DND-41 (cell line): ENCODE data around the gene LPIN1.

Experiments
- ATAC-seq: fragments of 200-7000 bp; cut with Tn5 transposase; 3 replicates; pipeline ENCODE4 v1.9.1; 2021; ENCODE audit warnings: low read depth; ENCODE audit not compliant: insufficient read depth
- DNase-seq: peaks from one replicate; pipeline ENCODE4 v3.0.0-alpha.2; 2020
- H2AFZ ChIP-seq: 2 replicates; pipeline ENCODE4 v1.6.0; 2012; ENCODE audit warnings: low read depth, low read length
- H3K27ac ChIP-seq: 2 replicates; pipeline ENCODE4 v1.5.1; 2012; ENCODE audit warnings: low read length, inconsistent platforms
- H3K27me3 ChIP-seq: fragments of 200-600 bp; sonication (generic); 2 replicates; pipeline ENCODE4 v1.6.0; 2012; ENCODE audit warnings: low read length, mild to moderate bottlenecking, inconsistent platforms; ENCODE audit not compliant: insufficient read depth, poor library complexity
- H3K36me3 ChIP-seq: 2 replicates; pipeline ENCODE4 v1.5.1; 2012; ENCODE audit warnings: low read length, inconsistent platforms; ENCODE audit not compliant: insufficient read depth
- H3K4me1 ChIP-seq: 2 replicates; pipeline ENCODE4 v1.5.1; 2012; ENCODE audit warnings: mild to moderate bottlenecking, low read length; ENCODE audit not compliant: insufficient read depth
- H3K4me2 ChIP-seq: 2 replicates; pipeline ENCODE4 v1.6.0; 2012; ENCODE audit warnings: mild to moderate bottlenecking, moderate library complexity, low read length, inconsistent platforms; ENCODE audit not compliant: insufficient read depth
- H3K4me3 ChIP-seq, 2 experiments: fragments of 200-600 bp in 1 of 2; shearing (Covaris generic) in 1 of 2; 2 replicates each; pipeline ENCODE4 v1.5.1; 2012 to 2016; ENCODE audit warnings: inconsistent platforms in 2 of 2, low read length in 2 of 2, mild to moderate bottlenecking in 2 of 2, low read depth in 1 of 2, moderate library complexity in 1 of 2
- H3K79me2 ChIP-seq: 2 replicates; pipeline ENCODE4 v1.6.0; 2012; ENCODE audit warnings: low read length, inconsistent platforms; ENCODE audit not compliant: insufficient read depth
- H3K9ac ChIP-seq: 2 replicates; pipeline ENCODE4 v1.6.0; 2012; ENCODE audit warnings: low read depth, mild to moderate bottlenecking, inconsistent platforms, low read length, moderate library complexity
- H3K9me3 ChIP-seq: 2 replicates; pipeline ENCODE4 v1.5.1; 2012; ENCODE audit warnings: low read length, moderate library complexity, mild to moderate bottlenecking, inconsistent platforms; ENCODE audit not compliant: insufficient read depth, severe bottlenecking
- H4K20me1 ChIP-seq: 2 replicates; pipeline ENCODE4 v1.6.0; 2012; ENCODE audit warnings: low read length; ENCODE audit not compliant: insufficient read depth
- EZH2 ChIP-seq: IDR thresholded peaks from 3 replicates; pipeline ENCODE4 v1.6.1; 2012; ENCODE audit warnings: borderline replicate concordance, low read depth, mild to moderate bottlenecking, moderate library complexity, low read length, inconsistent platforms; ENCODE audit not compliant: severe bottlenecking
- TF ChIP-seq, protein P1 (sequence below): IDR thresholded peaks from 2 replicates; pipeline ENCODE4 v1.5.1; 2012; ENCODE audit warnings: borderline replicate concordance, low read length, moderate library complexity, mild to moderate bottlenecking; ENCODE audit not compliant: poor library complexity, severe bottlenecking; ENCODE audit errors: extremely low read depth

The LPIN1 gene

DNA sequence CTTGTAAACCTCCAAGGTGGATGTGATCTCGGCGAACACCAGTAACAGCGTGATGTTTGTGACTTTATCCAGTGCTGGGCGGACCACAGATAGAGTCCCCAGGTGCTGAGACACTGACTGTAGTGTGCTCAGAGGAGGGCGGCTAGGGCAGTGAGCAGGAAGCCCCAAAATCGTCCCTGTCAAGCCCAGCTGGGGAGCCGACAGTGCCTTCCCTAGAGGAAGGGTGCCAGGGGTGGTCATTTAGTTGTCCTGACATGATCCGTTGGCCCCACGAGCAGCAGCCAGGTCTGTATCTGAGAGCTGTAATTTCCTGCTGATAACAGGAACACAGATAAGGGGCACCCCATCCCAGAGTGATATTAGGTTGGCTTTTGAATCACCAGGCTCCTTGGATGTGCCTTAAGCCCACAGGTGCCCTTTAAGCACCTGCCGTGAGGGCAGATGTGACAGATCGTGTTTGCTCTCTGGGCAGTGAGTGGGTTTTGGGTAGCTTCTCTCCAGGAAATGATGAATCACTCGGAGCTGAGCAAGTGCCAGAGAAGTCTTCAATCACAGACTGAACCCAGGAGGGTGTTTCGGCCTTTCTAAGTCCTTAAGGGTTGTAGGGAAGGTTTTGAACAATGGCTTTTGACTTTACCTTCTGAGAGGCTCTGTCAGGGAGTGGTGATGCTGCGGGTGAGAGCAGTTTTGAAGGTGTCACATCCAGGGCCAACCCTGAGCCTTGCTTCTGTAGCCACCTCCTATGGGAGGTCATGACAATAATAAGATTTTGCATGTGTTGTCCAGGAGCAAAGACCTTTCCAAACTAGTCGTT is 7.7 kb downstream of the LPIN1 start:
- TF ChIP-seq, protein P1, sequence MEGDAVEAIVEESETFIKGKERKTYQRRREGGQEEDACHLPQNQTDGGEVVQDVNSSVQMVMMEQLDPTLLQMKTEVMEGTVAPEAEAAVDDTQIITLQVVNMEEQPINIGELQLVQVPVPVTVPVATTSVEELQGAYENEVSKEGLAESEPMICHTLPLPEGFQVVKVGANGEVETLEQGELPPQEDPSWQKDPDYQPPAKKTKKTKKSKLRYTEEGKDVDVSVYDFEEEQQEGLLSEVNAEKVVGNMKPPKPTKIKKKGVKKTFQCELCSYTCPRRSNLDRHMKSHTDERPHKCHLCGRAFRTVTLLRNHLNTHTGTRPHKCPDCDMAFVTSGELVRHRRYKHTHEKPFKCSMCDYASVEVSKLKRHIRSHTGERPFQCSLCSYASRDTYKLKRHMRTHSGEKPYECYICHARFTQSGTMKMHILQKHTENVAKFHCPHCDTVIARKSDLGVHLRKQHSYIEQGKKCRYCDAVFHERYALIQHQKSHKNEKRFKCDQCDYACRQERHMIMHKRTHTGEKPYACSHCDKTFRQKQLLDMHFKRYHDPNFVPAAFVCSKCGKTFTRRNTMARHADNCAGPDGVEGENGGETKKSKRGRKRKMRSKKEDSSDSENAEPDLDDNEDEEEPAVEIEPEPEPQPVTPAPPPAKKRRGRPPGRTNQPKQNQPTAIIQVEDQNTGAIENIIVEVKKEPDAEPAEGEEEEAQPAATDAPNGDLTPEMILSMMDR: no peak
- TF ChIP-seq EZH2: no peak
- Histone ChIP-seq H3K9me3 (peaks cover 5% of the 10 kb centered on the region), H3K4me1 (peaks cover 22% of the 10 kb centered on the region), H2AFZ (no peak overlapping the region), H3K27me3 (no peaks in the 10 kb centered on the region), H3K4me2 (no peak overlapping the region), H3K9ac (no peak overlapping the region), H4K20me1 (peaks cover 39% of the 10 kb centered on the region), H3K4me3 (no peak overlapping the region), H3K36me3 (no peaks in the 10 kb centered on the region), H3K27ac (no peak overlapping the region), H3K79me2 (peaks cover 87% of the 10 kb centered on the region)
- peak; percentile 32 for DNase-seq
- peak; percentile 46; the same call in 2 of the 3 replicates for ATAC-seq

DNA sequence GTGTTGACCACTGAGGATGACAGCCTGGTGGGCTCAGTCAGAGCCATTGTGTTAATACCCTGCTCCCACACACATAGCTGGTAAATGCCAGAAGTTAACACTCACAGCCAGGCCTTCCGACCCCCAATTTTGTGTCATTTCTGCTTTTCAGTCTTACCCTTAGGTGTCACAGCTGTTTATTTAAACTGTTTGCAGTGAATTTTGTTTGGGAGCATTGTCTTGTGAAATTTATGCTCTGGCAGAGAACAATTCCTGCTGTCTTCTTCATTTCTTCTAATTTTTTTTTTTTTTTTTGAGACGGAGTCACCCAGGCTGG is 8.2 kb downstream of the LPIN1 start:
- H3K79me2 ChIP-seq: peaks cover 81% of the 10 kb centered on the region
- H2AFZ ChIP-seq: no peak overlapping the region
- H4K20me1 ChIP-seq: peaks cover 33% of the 10 kb centered on the region
- TF ChIP-seq, protein P1: no peak
- no peak for TF ChIP-seq EZH2
- H3K27ac ChIP-seq: no peak overlapping the region
- H3K4me2 ChIP-seq: no peak overlapping the region
- no peak overlapping the region for H3K4me3 ChIP-seq
- peaks cover 16% of the 10 kb centered on the region for H3K4me1 ChIP-seq
- DNase-seq (no peak), ATAC-seq (no peak)
- peaks cover 5% of the 10 kb centered on the region for H3K9me3 ChIP-seq
- no peak overlapping the region for H3K9ac ChIP-seq
- H3K27me3 ChIP-seq: no peaks in the 10 kb centered on the region
- H3K36me3 ChIP-seq: no peaks in the 10 kb centered on the region

DNA sequence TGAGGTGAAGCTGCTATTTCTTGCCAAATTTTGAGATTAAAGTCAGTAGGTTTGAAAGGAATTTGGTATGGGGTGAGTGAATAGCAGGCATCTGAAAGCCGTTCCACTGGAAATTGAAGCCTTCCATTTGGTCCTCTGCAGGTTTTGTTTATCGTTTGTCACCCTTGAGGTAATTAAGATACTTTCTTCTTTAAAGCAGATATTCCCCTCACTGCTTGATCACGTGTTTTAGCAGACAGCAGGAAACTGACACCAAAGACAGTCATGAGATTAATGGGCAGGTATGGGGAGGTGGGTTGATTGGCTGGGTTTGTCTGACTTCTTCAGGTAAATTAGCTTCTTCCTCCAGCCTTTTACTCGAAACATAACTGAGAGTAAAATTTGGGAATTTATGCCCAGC is 10.7 kb downstream of the LPIN1 start:
- Histone ChIP-seq H3K36me3 (no peaks in the 10 kb centered on the region), H3K27me3 (no peaks in the 10 kb centered on the region), H2AFZ (no peak overlapping the region), H3K79me2 (peaks cover 71% of the 10 kb centered on the region), H3K4me1 (no peaks in the 10 kb centered on the region; the same call in 1 of the 2 replicates), H3K9me3 (peaks cover 5% of the 10 kb centered on the region), H3K4me2 (no peak overlapping the region), H4K20me1 (peaks cover 19% of the 10 kb centered on the region; the same call in 1 of the 2 replicates), H3K27ac (no peak overlapping the region), H3K4me3 (no peak overlapping the region), H3K9ac (no peak overlapping the region)
- DNase-seq (no peak), ATAC-seq (no peak)
- TF ChIP-seq, protein P1: no peak
- no peak for TF ChIP-seq EZH2
